OCI-LY7 (cell line): ENCODE data around the gene GRHL3. TPM values are rescaled to one million over a fixed set of nuclear protein-coding genes. Genes with fewer than 3 reads are reported as not detected.

ENCODE experiments used
- BruUV-seq: library from RNA; stranded (reverse); fragments of 400-500 nt; replicated peaks from 2 replicates; lab custom pipeline; 2021; lab: Mats Ljungman, UMichigan
- CTCF ChIA-PET: fragments of 300-600 bp; sonication (Branson Sonifier 250); formaldehyde crosslinking; loops from one replicate; lab custom pipeline; 2022; ENCODE audit warnings: antibody characterized with exemption; ENCODE audit not compliant: unreplicated experiment; lab: Charles Lee
- POLR2A ChIA-PET: fragments of 300-600 bp; sonication (Branson Sonifier 250); formaldehyde crosslinking; loops from one replicate; lab custom pipeline; 2022; ENCODE audit warnings: antibody characterized with exemption; lab: Charles Lee
- DNase-seq: peaks from one replicate; pipeline ENCODE4 v3.0.0-alpha.2; 2015; ENCODE audit warnings: low spot score
- H2AFZ ChIP-seq: fragments of 200-600 bp; sonication (generic), shearing (Covaris generic); 2 replicates; pipeline ENCODE4 v1.6.1; 2014; ENCODE audit warnings: mild to moderate bottlenecking, antibody characterized with exemption, low read length, moderate library complexity
- H3K27ac ChIP-seq: fragments of 200-600 bp; sonication (generic); 2 replicates; pipeline ENCODE4 v1.5.1; 2014; ENCODE audit warnings: mixed run types, low read depth, mild to moderate bottlenecking, moderate library complexity, low read length, inconsistent platforms; ENCODE audit not compliant: poor library complexity, severe bottlenecking
- H3K36me3 ChIP-seq: fragments of 200-600 bp; sonication (generic); 2 replicates; pipeline ENCODE4 v1.6.1; 2014; ENCODE audit warnings: mild to moderate bottlenecking, antibody characterized with exemption, low read length, moderate library complexity, mixed read lengths; ENCODE audit not compliant: insufficient read depth
- H3K4me1 ChIP-seq: fragments of 200-600 bp; sonication (generic); 2 replicates; pipeline ENCODE4 v1.5.1; 2014; ENCODE audit warnings: mild to moderate bottlenecking, low read length; ENCODE audit not compliant: insufficient read depth, poor library complexity, severe bottlenecking
- H3K4me2 ChIP-seq: fragments of 200-600 bp; sonication (generic); 2 replicates; pipeline ENCODE4 v1.6.1; 2014; ENCODE audit warnings: mild to moderate bottlenecking, low read length
- H3K4me3 ChIP-seq: fragments of 200-600 bp; sonication (generic); 2 replicates; pipeline ENCODE4 v1.5.1; 2014; ENCODE audit warnings: mild to moderate bottlenecking, low read depth, low read length; ENCODE audit not compliant: poor library complexity, severe bottlenecking
- H3K79me2 ChIP-seq: fragments of 200-600 bp; sonication (generic); 2 replicates; pipeline ENCODE4 v1.6.1; 2016; ENCODE audit warnings: low read depth, mild to moderate bottlenecking, low read length, moderate library complexity, mixed read lengths; ENCODE audit not compliant: insufficient read depth
- H3K9me2 ChIP-seq: fragments of 200-600 bp; sonication (generic); 2 replicates; pipeline ENCODE4 v1.6.1; 2016; ENCODE audit warnings: mild to moderate bottlenecking, low read length, mixed read lengths; ENCODE audit not compliant: insufficient read depth
- H3K9me3 ChIP-seq: fragments of 200-600 bp; sonication (generic); 2 replicates; pipeline ENCODE4 v1.6.1; 2014; ENCODE audit warnings: mild to moderate bottlenecking, mixed run types, low read length, mixed read lengths
- H4K20me1 ChIP-seq: fragments of 200-600 bp; sonication (generic); 2 replicates; pipeline ENCODE4 v1.6.1; 2014; ENCODE audit warnings: mild to moderate bottlenecking, antibody characterized with exemption, low read length, moderate library complexity, mixed read lengths; ENCODE audit not compliant: insufficient read depth
- EZH2phosphoT487 ChIP-seq: fragments of 200-600 bp; sonication (generic); IDR thresholded peaks from 2 replicates; pipeline ENCODE4 v1.6.1; 2018; ENCODE audit warnings: low read depth, borderline replicate concordance, mild to moderate bottlenecking, mixed run types, antibody characterized with exemption, low read length, moderate library complexity, mixed read lengths
- intact Hi-C: fragments of 100-400 bp; cut with micrococcal nuclease; formaldehyde crosslinking; loops from one replicate; pipeline ENCODE4 v1.10.0; 2022; ENCODE audit not compliant: unreplicated experiment
- total RNA-seq, 2 experiments: library from RNA; depleted of rRNA in 1 of 2; stranded (reverse); fragments of >200 nt in 1 of 2; shearing (Covaris generic) in 1 of 2; gene quantifications; 2 replicates each; pipeline ENCODE4 v1.2.3, GENCODE V29; 2014 to 2022
- TF ChIP-seq, protein P1 (sequence below): fragments of 200-600 bp; sonication (generic); conservative IDR thresholded peaks from 2 replicates; pipeline ENCODE4 v1.5.1; 2014; ENCODE audit warnings: mild to moderate bottlenecking, antibody characterized with exemption, low read length, moderate library complexity, mixed read lengths

GRHL3 gene
- total RNA-seq, 2 experiments from 2014 or later: 0.09 to 0.65 TPM

GRCh38 chr1:24308365-24309015 is 10.7 kb upstream of the GRHL3 start:
- TF ChIP-seq, protein P1, sequence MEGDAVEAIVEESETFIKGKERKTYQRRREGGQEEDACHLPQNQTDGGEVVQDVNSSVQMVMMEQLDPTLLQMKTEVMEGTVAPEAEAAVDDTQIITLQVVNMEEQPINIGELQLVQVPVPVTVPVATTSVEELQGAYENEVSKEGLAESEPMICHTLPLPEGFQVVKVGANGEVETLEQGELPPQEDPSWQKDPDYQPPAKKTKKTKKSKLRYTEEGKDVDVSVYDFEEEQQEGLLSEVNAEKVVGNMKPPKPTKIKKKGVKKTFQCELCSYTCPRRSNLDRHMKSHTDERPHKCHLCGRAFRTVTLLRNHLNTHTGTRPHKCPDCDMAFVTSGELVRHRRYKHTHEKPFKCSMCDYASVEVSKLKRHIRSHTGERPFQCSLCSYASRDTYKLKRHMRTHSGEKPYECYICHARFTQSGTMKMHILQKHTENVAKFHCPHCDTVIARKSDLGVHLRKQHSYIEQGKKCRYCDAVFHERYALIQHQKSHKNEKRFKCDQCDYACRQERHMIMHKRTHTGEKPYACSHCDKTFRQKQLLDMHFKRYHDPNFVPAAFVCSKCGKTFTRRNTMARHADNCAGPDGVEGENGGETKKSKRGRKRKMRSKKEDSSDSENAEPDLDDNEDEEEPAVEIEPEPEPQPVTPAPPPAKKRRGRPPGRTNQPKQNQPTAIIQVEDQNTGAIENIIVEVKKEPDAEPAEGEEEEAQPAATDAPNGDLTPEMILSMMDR: peak; percentile 45
- no peak for TF ChIP-seq EZH2phosphoT487
- intact Hi-C loops: no loop called here
- Histone ChIP-seq H3K27ac (no peak overlapping the region), H3K4me1 (no peaks in the 10 kb centered on the region), H3K4me2 (no peak overlapping the region), H2AFZ (no peak overlapping the region), H3K9me2 (no peaks in the 10 kb centered on the region), H4K20me1 (no peaks in the 10 kb centered on the region), H3K9me3 (no peaks in the 10 kb centered on the region), H3K79me2 (no peaks in the 10 kb centered on the region), H3K36me3 (no peaks in the 10 kb centered on the region), H3K4me3 (no peak overlapping the region)
- DNase-seq: peak; percentile 20
- no TSS peak for BruUV-seq
- POLR2A ChIA-PET: no interaction called here
- CTCF ChIA-PET: no interaction called here

- Histone ChIP-seq H4K20me1 (no peaks in the 10 kb centered on the region), H3K27ac (no peak overlapping the region), H3K9me2 (no peaks in the 10 kb centered on the region), H3K4me2 (no peak overlapping the region), H2AFZ (no peak overlapping the region), H3K79me2 (no peaks in the 10 kb centered on the region), H3K36me3 (no peaks in the 10 kb centered on the region), H3K9me3 (no peaks in the 10 kb centered on the region), H3K4me1 (no peaks in the 10 kb centered on the region), H3K4me3 (no peak overlapping the region)
- TF ChIP-seq EZH2phosphoT487: no peak
- TF ChIP-seq, protein P1: no peak
- CTCF ChIA-PET: interaction anchor here (0.6 kb wide), 1 partner anchor 239 kb away, joined by 3 read pairs; no protein-coding TSS in a partner anchor
- no peak for DNase-seq
- intact Hi-C loops: no loop called here
- BruUV-seq: no TSS peak
- POLR2A ChIA-PET: interaction anchor here (0.5 to 0.6 kb wide), 2 partner anchors 9 to 166 kb away, joined by 3 read pairs; no protein-coding TSS in a partner anchor
Observed at GRCh38 chr1:24309762-24310485, 9.2 kb upstream of the GRHL3 start.

GRCh38 chr1:24311234-24311633 is 7.9 kb upstream of the GRHL3 start:
- no peaks in the 10 kb centered on the region for H3K9me2 ChIP-seq
- no peaks in the 10 kb centered on the region for H3K9me3 ChIP-seq
- no peaks in the 10 kb centered on the region for H4K20me1 ChIP-seq
- no peaks in the 10 kb centered on the region for H3K79me2 ChIP-seq
- POLR2A ChIA-PET: no interaction called here
- no peak overlapping the region for H3K4me3 ChIP-seq
- no peak overlapping the region for H3K4me2 ChIP-seq
- intact Hi-C loops: no loop called here
- H3K36me3 ChIP-seq: no peaks in the 10 kb centered on the region
- DNase-seq: no peak
- CTCF ChIA-PET: no interaction called here
- H3K27ac ChIP-seq: no peak overlapping the region
- TF ChIP-seq, protein P1: no peak
- no peak for TF ChIP-seq EZH2phosphoT487
- no TSS peak for BruUV-seq
- no peak overlapping the region for H2AFZ ChIP-seq
- no peaks in the 10 kb centered on the region for H3K4me1 ChIP-seq
